ENCODE data around the gene SMG5. TPM values are rescaled to one million over a fixed set of nuclear protein-coding genes. Genes with fewer than 3 reads are reported as not detected.
"Not testable (repeated sequence)": the region's sequence is repeated elsewhere in the genome, so short reads cannot be mapped to it uniquely, and the experiment has no call there.

Gene SMG5
- total and polyA plus RNA-seq, 2 experiments from 2014 or later = 25.9 to 118 TPM

DNA sequence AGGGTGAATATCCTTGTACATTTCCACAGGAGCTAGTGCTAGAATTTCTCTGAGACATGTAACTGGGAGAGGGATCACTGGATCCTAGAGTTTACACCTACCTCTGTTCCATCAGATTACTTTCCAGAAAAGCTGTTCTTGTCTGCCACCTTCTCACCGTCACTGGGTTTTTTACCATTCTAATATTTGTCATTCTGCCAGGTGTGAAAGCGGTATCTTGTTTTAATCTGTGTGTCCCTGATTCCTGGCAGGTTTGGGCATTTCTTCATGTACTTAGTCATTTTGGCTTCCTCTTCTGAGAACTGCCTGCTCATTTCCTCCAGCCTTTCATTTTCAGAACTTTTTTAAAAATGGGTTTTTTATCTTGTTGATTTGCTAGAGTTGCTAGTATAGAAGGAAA lies 64.8 kb downstream of the SMG5 start (continued):
- no peak for TF ChIP-seq ZNF331 (CRISPR knock-in tag; IDR thresholded peaks at IDR 0.05; ENCODE audit: low read depth)

DNA sequence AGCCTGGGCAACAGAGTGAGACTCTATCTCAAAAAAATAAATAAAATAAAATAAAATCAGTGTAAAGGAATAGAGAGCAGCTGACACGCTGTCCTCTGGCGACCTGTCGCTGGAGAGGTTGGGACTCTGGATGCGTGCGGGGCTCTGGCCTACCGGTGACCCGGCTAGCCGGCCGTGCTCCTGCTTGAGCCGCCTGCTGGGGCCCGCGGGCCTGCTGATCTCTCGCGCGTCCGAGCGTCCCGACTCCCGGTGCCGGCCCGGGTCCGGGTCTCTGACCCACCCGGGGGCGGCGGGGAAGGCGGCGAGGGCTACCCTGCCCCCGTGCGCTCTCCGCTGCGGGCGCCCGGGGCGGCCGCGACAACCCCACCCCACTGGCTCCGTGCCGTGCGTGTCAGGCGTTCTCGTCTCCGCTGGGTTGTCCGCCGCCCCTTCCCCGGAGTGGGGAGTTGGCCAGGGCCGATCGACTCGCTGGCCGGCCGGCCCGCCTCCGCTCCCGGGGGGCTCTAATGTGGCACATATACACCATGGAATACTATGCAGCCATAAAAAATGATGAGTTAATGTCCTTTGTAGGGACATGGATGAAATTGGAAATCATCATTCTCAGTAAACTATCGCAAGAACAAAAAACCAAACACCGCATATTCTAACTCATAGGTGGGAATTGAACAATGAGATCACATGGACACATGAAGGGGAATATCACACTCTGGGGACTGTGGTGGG lies 66.1 kb downstream of the SMG5 start:
- H2AFZ ChIP-seq; H3K9me2 ChIP-seq (ENCODE audit: insufficient read depth); H3K36me3 ChIP-seq (ENCODE audit: insufficient read depth); H3K9me3 Mint-ChIP-seq; H3K27me3 ChIP-seq (ENCODE audit: insufficient read depth); DNase-seq (ENCODE audit: low spot score); H3K4me2 ChIP-seq; H3K27ac Mint-ChIP-seq; ATAC-seq; H3K27ac ChIP-seq (ENCODE audit: low read depth); H3K4me3 Mint-ChIP-seq; H3K4me3 ChIP-seq: not testable (repeated sequence)
- Histone ChIP-seq H3K79me2 (replicated peaks; ENCODE audit: insufficient read depth) (peaks cover 67% of the 10 kb centered on the region), H3K4me1 (ENCODE audit: insufficient read depth) (peaks cover 18% of the 10 kb centered on the region), H4K20me1 (replicated peaks; ENCODE audit: insufficient read depth) (peaks cover 17% of the 10 kb centered on the region; the same call in 1 of the 2 replicates), H3F3A (replicated peaks; ENCODE audit: low read depth) (peaks cover 13% of the 10 kb centered on the region; the same call in 1 of the 2 replicates)
- Mint-ChIP-seq H3K36me3 (ENCODE audit: low read depth) (peaks cover 35% of the 10 kb centered on the region), H3K4me1 (peaks cover 15% of the 10 kb centered on the region), H3K27me3 (ENCODE audit: insufficient read depth, low read depth, poor library complexity) (peaks cover 12% of the 10 kb centered on the region)

DNA sequence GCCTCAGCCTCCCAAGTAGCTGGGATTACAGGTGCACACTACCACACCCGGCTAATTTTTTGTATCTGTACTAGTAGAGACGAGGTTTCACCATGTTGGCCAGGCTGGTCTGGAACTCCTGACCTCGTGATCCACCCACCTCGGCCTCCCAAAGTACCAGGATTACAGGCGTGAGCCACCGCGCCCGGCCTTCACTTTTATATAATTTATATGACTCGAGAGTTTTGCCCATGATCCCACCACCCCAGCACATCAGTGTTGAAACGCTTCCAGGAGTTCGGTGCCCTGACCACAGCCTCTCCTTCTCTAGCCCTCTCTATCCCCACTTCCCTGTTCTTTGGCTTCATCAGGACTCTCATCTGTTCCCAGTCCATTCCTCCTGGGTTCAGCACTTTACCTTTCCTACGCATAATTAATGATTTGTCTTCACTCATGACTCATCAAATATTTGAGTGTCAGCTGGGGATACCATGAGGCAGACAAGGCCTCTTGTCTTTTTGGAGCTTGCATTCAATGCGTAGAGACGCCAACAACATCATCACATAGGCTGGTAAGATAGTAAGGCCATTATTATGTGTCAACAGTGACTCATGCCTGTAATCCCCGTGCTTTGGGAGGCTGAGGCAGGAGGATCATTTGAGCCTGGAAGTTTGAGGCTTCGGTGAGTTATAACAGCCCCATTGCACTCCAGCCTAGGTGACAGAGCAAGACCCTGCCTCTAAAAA lies 68.4 kb downstream of the SMG5 start:
- H4K20me1 ChIP-seq (replicated peaks; ENCODE audit: insufficient read depth) = peaks cover 11% of the 10 kb centered on the region; the same call in 1 of the 2 replicates
- H3K4me3 ChIP-seq = peak overlapping the region; percentile 64
- H3K27me3 ChIP-seq (ENCODE audit: insufficient read depth) = no peaks in the 10 kb centered on the region
- Mint-ChIP-seq H3K4me1 (peaks cover 19% of the 10 kb centered on the region), H3K36me3 (ENCODE audit: low read depth) (peaks cover 25% of the 10 kb centered on the region), H3K27ac (peak overlapping the region; percentile 86), H3K4me3 (peak overlapping the region; percentile 96), H3K27me3 (ENCODE audit: insufficient read depth, low read depth, poor library complexity) (peaks cover 11% of the 10 kb centered on the region), H3K9me3 (no peaks in the 10 kb centered on the region)
- H3K79me2 ChIP-seq (replicated peaks; ENCODE audit: insufficient read depth) = peaks cover 55% of the 10 kb centered on the region
- 0 out of 2 replicates have a peak, but pooled peaks cover 5% of the 10 kb centered on the region for H3K36me3 ChIP-seq (ENCODE audit: insufficient read depth)
- no peak for DNase-seq (ENCODE audit: low spot score)
- peak overlapping the region; percentile 96; the same call in 1 of the 2 replicates for H3K27ac ChIP-seq (ENCODE audit: low read depth)
- H3K4me2 ChIP-seq = peak overlapping the region; percentile 98
- no peaks in the 10 kb centered on the region for H3K9me2 ChIP-seq (ENCODE audit: insufficient read depth)
- peaks cover 21% of the 10 kb centered on the region for H3K4me1 ChIP-seq (ENCODE audit: insufficient read depth)
- ATAC-seq = no peak
- H3F3A ChIP-seq (replicated peaks; ENCODE audit: low read depth) = peaks cover 11% of the 10 kb centered on the region; the same call in 1 of the 2 replicates
- no peak overlapping the region for H2AFZ ChIP-seq
- TF ChIP-seq, protein P1, sequence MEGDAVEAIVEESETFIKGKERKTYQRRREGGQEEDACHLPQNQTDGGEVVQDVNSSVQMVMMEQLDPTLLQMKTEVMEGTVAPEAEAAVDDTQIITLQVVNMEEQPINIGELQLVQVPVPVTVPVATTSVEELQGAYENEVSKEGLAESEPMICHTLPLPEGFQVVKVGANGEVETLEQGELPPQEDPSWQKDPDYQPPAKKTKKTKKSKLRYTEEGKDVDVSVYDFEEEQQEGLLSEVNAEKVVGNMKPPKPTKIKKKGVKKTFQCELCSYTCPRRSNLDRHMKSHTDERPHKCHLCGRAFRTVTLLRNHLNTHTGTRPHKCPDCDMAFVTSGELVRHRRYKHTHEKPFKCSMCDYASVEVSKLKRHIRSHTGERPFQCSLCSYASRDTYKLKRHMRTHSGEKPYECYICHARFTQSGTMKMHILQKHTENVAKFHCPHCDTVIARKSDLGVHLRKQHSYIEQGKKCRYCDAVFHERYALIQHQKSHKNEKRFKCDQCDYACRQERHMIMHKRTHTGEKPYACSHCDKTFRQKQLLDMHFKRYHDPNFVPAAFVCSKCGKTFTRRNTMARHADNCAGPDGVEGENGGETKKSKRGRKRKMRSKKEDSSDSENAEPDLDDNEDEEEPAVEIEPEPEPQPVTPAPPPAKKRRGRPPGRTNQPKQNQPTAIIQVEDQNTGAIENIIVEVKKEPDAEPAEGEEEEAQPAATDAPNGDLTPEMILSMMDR (conservative IDR thresholded peaks at IDR 0.05; ENCODE audit: low read depth in 2 of 2) = no peak
- no peak for TF ChIP-seq CREB1 (CRISPR knock-in tag; IDR thresholded peaks at IDR 0.05; ENCODE audit: low read depth)
- no peak for TF ChIP-seq NANOG (IDR thresholded peaks at IDR 0.05; ENCODE audit: borderline replicate concordance)
- TF ChIP-seq STAT1 (IDR thresholded peaks at IDR 0.05; ENCODE audit: unreplicated experiment) = no peak
- no peak for TF ChIP-seq POLR2AphosphoS5 (IDR thresholded peaks at IDR 0.05; ENCODE audit: low read depth)
- TF ChIP-seq, protein P2, sequence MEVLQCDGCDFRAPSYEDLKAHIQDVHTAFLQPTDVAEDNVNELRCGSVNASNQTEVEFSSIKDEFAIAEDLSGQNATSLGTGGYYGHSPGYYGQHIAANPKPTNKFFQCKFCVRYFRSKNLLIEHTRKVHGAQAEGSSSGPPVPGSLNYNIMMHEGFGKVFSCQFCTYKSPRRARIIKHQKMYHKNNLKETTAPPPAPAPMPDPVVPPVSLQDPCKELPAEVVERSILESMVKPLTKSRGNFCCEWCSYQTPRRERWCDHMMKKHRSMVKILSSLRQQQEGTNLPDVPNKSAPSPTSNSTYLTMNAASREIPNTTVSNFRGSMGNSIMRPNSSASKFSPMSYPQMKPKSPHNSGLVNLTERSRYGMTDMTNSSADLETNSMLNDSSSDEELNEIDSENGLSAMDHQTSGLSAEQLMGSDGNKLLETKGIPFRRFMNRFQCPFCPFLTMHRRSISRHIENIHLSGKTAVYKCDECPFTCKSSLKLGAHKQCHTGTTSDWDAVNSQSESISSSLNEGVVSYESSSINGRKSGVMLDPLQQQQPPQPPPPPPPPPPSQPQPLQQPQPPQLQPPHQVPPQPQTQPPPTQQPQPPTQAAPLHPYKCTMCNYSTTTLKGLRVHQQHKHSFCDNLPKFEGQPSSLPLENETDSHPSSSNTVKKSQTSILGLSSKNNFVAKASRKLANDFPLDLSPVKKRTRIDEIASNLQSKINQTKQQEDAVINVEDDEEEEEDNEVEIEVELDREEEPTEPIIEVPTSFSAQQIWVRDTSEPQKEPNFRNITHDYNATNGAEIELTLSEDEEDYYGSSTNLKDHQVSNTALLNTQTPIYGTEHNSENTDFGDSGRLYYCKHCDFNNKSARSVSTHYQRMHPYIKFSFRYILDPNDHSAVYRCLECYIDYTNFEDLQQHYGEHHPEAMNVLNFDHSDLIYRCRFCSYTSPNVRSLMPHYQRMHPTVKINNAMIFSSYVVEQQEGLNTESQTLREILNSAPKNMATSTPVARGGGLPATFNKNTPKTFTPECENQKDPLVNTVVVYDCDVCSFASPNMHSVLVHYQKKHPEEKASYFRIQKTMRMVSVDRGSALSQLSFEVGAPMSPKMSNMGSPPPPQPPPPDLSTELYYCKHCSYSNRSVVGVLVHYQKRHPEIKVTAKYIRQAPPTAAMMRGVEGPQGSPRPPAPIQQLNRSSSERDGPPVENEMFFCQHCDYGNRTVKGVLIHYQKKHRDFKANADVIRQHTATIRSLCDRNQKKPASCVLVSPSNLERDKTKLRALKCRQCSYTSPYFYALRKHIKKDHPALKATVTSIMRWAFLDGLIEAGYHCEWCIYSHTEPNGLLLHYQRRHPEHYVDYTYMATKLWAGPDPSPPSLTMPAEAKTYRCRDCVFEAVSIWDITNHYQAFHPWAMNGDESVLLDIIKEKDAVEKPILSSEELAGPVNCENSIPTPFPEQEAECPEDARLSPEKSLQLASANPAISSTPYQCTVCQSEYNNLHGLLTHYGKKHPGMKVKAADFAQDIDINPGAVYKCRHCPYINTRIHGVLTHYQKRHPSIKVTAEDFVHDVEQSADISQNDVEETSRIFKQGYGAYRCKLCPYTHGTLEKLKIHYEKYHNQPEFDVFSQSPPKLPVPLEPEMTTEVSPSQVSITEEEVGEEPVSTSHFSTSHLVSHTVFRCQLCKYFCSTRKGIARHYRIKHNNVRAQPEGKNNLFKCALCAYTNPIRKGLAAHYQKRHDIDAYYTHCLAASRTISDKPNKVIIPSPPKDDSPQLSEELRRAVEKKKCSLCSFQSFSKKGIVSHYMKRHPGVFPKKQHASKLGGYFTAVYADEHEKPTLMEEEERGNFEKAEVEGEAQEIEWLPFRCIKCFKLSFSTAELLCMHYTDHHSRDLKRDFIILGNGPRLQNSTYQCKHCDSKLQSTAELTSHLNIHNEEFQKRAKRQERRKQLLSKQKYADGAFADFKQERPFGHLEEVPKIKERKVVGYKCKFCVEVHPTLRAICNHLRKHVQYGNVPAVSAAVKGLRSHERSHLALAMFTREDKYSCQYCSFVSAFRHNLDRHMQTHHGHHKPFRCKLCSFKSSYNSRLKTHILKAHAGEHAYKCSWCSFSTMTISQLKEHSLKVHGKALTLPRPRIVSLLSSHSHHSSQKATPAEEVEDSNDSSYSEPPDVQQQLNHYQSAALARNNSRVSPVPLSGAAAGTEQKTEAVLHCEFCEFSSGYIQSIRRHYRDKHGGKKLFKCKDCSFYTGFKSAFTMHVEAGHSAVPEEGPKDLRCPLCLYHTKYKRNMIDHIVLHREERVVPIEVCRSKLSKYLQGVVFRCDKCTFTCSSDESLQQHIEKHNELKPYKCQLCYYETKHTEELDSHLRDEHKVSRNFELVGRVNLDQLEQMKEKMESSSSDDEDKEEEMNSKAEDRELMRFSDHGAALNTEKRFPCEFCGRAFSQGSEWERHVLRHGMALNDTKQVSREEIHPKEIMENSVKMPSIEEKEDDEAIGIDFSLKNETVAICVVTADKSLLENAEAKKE (CRISPR knock-in tag; IDR thresholded peaks at IDR 0.05) = no peak
- TF ChIP-seq, protein P3, sequence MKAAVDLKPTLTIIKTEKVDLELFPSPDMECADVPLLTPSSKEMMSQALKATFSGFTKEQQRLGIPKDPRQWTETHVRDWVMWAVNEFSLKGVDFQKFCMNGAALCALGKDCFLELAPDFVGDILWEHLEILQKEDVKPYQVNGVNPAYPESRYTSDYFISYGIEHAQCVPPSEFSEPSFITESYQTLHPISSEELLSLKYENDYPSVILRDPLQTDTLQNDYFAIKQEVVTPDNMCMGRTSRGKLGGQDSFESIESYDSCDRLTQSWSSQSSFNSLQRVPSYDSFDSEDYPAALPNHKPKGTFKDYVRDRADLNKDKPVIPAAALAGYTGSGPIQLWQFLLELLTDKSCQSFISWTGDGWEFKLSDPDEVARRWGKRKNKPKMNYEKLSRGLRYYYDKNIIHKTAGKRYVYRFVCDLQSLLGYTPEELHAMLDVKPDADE (IDR thresholded peaks at IDR 0.05) = no peak
- no peak for TF ChIP-seq ZNF114 (CRISPR knock-in tag; IDR thresholded peaks at IDR 0.05)

Data from GM23338 (cell line).